ENCODE data around the gene ADD1. TPM values are rescaled to one million over a fixed set of nuclear protein-coding genes. Genes with fewer than 3 reads are reported as not detected.

ADD1 gene
- polyA plus RNA-seq, 4 donors: 158 to 262 (median 177) TPM

GRCh38 chr4:2817701-2818350 is 25.8 kb upstream of the ADD1 start:
- H3K4me3 ChIP-seq (ENCODE audit: low read depth in 1 of 3, low read length in 3 of 3): peak overlapping the region; percentile 40 to 70 (median 55)
- 3 to 13% (median 6%) methylated on average over 36 to 65 of the region's 65 CpGs for WGBS, 3 donors
- H3K36me3 ChIP-seq (ENCODE audit: control insufficient read depth in 3 of 3, insufficient read depth in 2 of 3, low read depth in 1 of 3, low read length in 3 of 3): peaks cover 1 to 45% (median 2%) of the 10 kb centered on the region in 3 donors
- peak overlapping the region in 2 of 3 donors; percentile 2 to 48 for H3K27ac ChIP-seq (ENCODE audit: low read depth in 1 of 3, low read length in 2 of 3)
- H3K9me3 ChIP-seq (ENCODE audit: control insufficient read depth in 2 of 2, insufficient read depth in 1 of 2, low read depth in 1 of 2, low read length in 1 of 2): no peaks in the 10 kb centered on the region
- peaks cover 2 to 19% (median 2%) of the 10 kb centered on the region in 3 donors for H3K4me1 ChIP-seq (ENCODE audit: control insufficient read depth in 3 of 3, insufficient read depth in 2 of 3, low read depth in 1 of 3, low read length in 2 of 3)
- DNase-seq: peak; percentile 63 to 81
- no peaks in the 10 kb centered on the region for H3K27me3 ChIP-seq (ENCODE audit: control insufficient read depth in 3 of 3, insufficient read depth in 3 of 3, low read length in 3 of 3)
- FAIRE-seq: no peak

GRCh38 chr4:2818351-2818939 is 25.2 kb upstream of the ADD1 start:
- Histone ChIP-seq H3K27ac (ENCODE audit: low read depth in 1 of 3, low read length in 2 of 3) (peak overlapping the region in 1 of 3 donors; percentile 5), H3K4me3 (ENCODE audit: low read depth in 1 of 3, low read length in 3 of 3) (peak overlapping the region; percentile 40 to 70 (median 65)), H3K4me1 (ENCODE audit: control insufficient read depth in 3 of 3, insufficient read depth in 2 of 3, low read depth in 1 of 3, low read length in 2 of 3) (peaks cover 0 to 16% (median 2%) of the 10 kb centered on the region in 3 donors), H3K27me3 (ENCODE audit: control insufficient read depth in 3 of 3, insufficient read depth in 3 of 3, low read length in 3 of 3) (no peaks in the 10 kb centered on the region), H3K9me3 (ENCODE audit: control insufficient read depth in 2 of 2, insufficient read depth in 1 of 2, low read depth in 1 of 2, low read length in 1 of 2) (no peaks in the 10 kb centered on the region), H3K36me3 (ENCODE audit: control insufficient read depth in 3 of 3, insufficient read depth in 2 of 3, low read depth in 1 of 3, low read length in 3 of 3) (peaks cover 2 to 48% (median 4%) of the 10 kb centered on the region in 3 donors)
- WGBS, 3 donors: 1 to 11% (median 1%) methylated on average over 28 to 54 of the region's 54 CpGs
- FAIRE-seq: no peak
- peak in 1 of 2 donors; percentile 56 for DNase-seq

- DNase-seq (no peak), FAIRE-seq (no peak)
- no peak overlapping the region for H3K27ac ChIP-seq (ENCODE audit: low read depth in 1 of 3, low read length in 2 of 3)
- WGBS, 3 donors: 81 to 89% (median 83%) methylated on average over 4 to 5 of the region's 5 CpGs
- peak overlapping the region in 1 of 3 donors; percentile 65 for H3K4me3 ChIP-seq (ENCODE audit: low read depth in 1 of 3, low read length in 3 of 3)
- H3K4me1 ChIP-seq (ENCODE audit: control insufficient read depth in 3 of 3, insufficient read depth in 2 of 3, low read depth in 1 of 3, low read length in 2 of 3): peaks cover 0 to 22% (median 2%) of the 10 kb centered on the region in 3 donors
- no peaks in the 10 kb centered on the region for H3K9me3 ChIP-seq (ENCODE audit: control insufficient read depth in 2 of 2, insufficient read depth in 1 of 2, low read depth in 1 of 2, low read length in 1 of 2)
- no peaks in the 10 kb centered on the region for H3K27me3 ChIP-seq (ENCODE audit: control insufficient read depth in 3 of 3, insufficient read depth in 3 of 3, low read length in 3 of 3)
- peaks cover 2 to 54% (median 4%) of the 10 kb centered on the region in 3 donors for H3K36me3 ChIP-seq (ENCODE audit: control insufficient read depth in 3 of 3, insufficient read depth in 2 of 3, low read depth in 1 of 3, low read length in 3 of 3)
These were observed 24.1 kb upstream of the ADD1 start for GRCh38 chr4:2819244-2820215.

- Histone ChIP-seq H3K4me3 (ENCODE audit: low read depth in 1 of 3, low read length in 3 of 3) (no peak overlapping the region), H3K36me3 (ENCODE audit: control insufficient read depth in 3 of 3, insufficient read depth in 2 of 3, low read depth in 1 of 3, low read length in 3 of 3) (peaks cover 5 to 56% (median 6%) of the 10 kb centered on the region in 3 donors), H3K9me3 (ENCODE audit: control insufficient read depth in 2 of 2, insufficient read depth in 1 of 2, low read depth in 1 of 2, low read length in 1 of 2) (no peaks in the 10 kb centered on the region), H3K27ac (ENCODE audit: low read depth in 1 of 3, low read length in 2 of 3) (no peak overlapping the region), H3K27me3 (ENCODE audit: control insufficient read depth in 3 of 3, insufficient read depth in 3 of 3, low read length in 3 of 3) (no peaks in the 10 kb centered on the region), H3K4me1 (ENCODE audit: control insufficient read depth in 3 of 3, insufficient read depth in 2 of 3, low read depth in 1 of 3, low read length in 2 of 3) (peaks cover 0 to 22% (median 2%) of the 10 kb centered on the region in 3 donors)
- WGBS, 3 donors: 85 to 88% (median 86%) methylated on average over 13 of the region's 13 CpGs
- no peak for FAIRE-seq
- no peak for DNase-seq
These were observed 23.2 kb upstream of the ADD1 start for GRCh38 chr4:2820216-2820982.

GRCh38 chr4:2822461-2823300 is 21.0 kb upstream of the ADD1 start:
- no peaks in the 10 kb centered on the region for H3K27me3 ChIP-seq (ENCODE audit: control insufficient read depth in 3 of 3, insufficient read depth in 3 of 3, low read length in 3 of 3)
- no peak overlapping the region for H3K4me3 ChIP-seq (ENCODE audit: low read depth in 1 of 3, low read length in 3 of 3)
- no peak for DNase-seq
- H3K36me3 ChIP-seq (ENCODE audit: control insufficient read depth in 3 of 3, insufficient read depth in 2 of 3, low read depth in 1 of 3, low read length in 3 of 3): peaks cover 5 to 78% (median 6%) of the 10 kb centered on the region in 3 donors
- H3K27ac ChIP-seq (ENCODE audit: low read depth in 1 of 3, low read length in 2 of 3): no peak overlapping the region
- WGBS, 3 donors: 88 to 92% (median 90%) methylated on average over 22 to 23 of the region's 23 CpGs
- no peak for FAIRE-seq
- H3K4me1 ChIP-seq (ENCODE audit: control insufficient read depth in 3 of 3, insufficient read depth in 2 of 3, low read depth in 1 of 3, low read length in 2 of 3): peaks cover 0 to 16% (median 0%) of the 10 kb centered on the region in 3 donors
- no peaks in the 10 kb centered on the region for H3K9me3 ChIP-seq (ENCODE audit: control insufficient read depth in 2 of 2, insufficient read depth in 1 of 2, low read depth in 1 of 2, low read length in 1 of 2)

GRCh38 chr4:2823301-2823670 is 20.4 kb upstream of the ADD1 start:
- WGBS, 3 donors: 77 to 92% (median 89%) methylated on average over 4 of the region's 4 CpGs
- no peak for FAIRE-seq
- H3K36me3 ChIP-seq (ENCODE audit: control insufficient read depth in 3 of 3, insufficient read depth in 2 of 3, low read depth in 1 of 3, low read length in 3 of 3): peaks cover 5 to 85% (median 8%) of the 10 kb centered on the region in 3 donors

GRCh38 chr4:2823671-2824328 is 19.8 kb upstream of the ADD1 start:
- H3K27ac ChIP-seq (ENCODE audit: low read depth in 1 of 3, low read length in 2 of 3): no peak overlapping the region
- H3K4me3 ChIP-seq (ENCODE audit: low read depth in 1 of 3, low read length in 3 of 3): no peak overlapping the region
- no peak for FAIRE-seq
- peak; percentile 35 to 86 for DNase-seq
- 77 to 85% (median 82%) methylated on average over 14 of the region's 14 CpGs for WGBS, 3 donors
- H3K4me1 ChIP-seq (ENCODE audit: control insufficient read depth in 3 of 3, insufficient read depth in 2 of 3, low read depth in 1 of 3, low read length in 2 of 3): peaks cover 0 to 13% (median 0%) of the 10 kb centered on the region in 3 donors
- H3K36me3 ChIP-seq (ENCODE audit: control insufficient read depth in 3 of 3, insufficient read depth in 2 of 3, low read depth in 1 of 3, low read length in 3 of 3): peaks cover 5 to 90% (median 8%) of the 10 kb centered on the region in 3 donors
- no peaks in the 10 kb centered on the region for H3K9me3 ChIP-seq (ENCODE audit: control insufficient read depth in 2 of 2, insufficient read depth in 1 of 2, low read depth in 1 of 2, low read length in 1 of 2)
- H3K27me3 ChIP-seq (ENCODE audit: control insufficient read depth in 3 of 3, insufficient read depth in 3 of 3, low read length in 3 of 3): no peaks in the 10 kb centered on the region

More at GRCh38 chr4:2823301-2823670, 20.4 kb upstream of the ADD1 start:
- Histone ChIP-seq H3K27ac (ENCODE audit: low read depth in 1 of 3, low read length in 2 of 3) (no peak overlapping the region), H3K4me1 (ENCODE audit: control insufficient read depth in 3 of 3, insufficient read depth in 2 of 3, low read depth in 1 of 3, low read length in 2 of 3) (peaks cover 0 to 14% (median 0%) of the 10 kb centered on the region in 3 donors), H3K27me3 (ENCODE audit: control insufficient read depth in 3 of 3, insufficient read depth in 3 of 3, low read length in 3 of 3) (no peaks in the 10 kb centered on the region), H3K4me3 (ENCODE audit: low read depth in 1 of 3, low read length in 3 of 3) (no peak overlapping the region), H3K9me3 (ENCODE audit: control insufficient read depth in 2 of 2, insufficient read depth in 1 of 2, low read depth in 1 of 2, low read length in 1 of 2) (no peaks in the 10 kb centered on the region)
- DNase-seq: no peak
